H1 (cell line): Measurements from ENCODE around the gene UNC13C. TPM values are rescaled to one million over a fixed set of nuclear protein-coding genes. Genes with fewer than 3 reads are reported as not detected.

Experiments used
- EP300 ChIP-seq, 2 experiments: IDR thresholded peaks; 1 replicate in 1 of 2; 2 replicates in 1 of 2; pipeline ENCODE4 v1.6.1; 2011 to 2012; ENCODE audit warnings: low read depth in 2 of 2, low read length in 2 of 2, mild to moderate bottlenecking in 2 of 2, borderline replicate concordance in 1 of 2, inconsistent platforms in 1 of 2, moderate library complexity in 1 of 2
- NRF1 ChIP-seq: IDR thresholded peaks from 2 replicates; pipeline ENCODE4 v1.6.1; 2011; ENCODE audit warnings: mild to moderate bottlenecking, low read depth, low read length, improper control_type of control experiment
- polyA plus RNA-seq, 7 experiments: library from polyadenylated mRNA; depleted of rRNA in 3 of 7; stranded (reverse) in 5 of 7; unstranded in 2 of 7; fragments of >200 nt in 5 of 7; fragments of 200-250 nt in 2 of 7; gene quantifications; 1 replicate in 5 of 7; 2 replicates in 1 of 7; 4 replicates in 1 of 7; pipeline versions ENCODE4 v1.2.1 to v1.2.3, GENCODE V29; 2011 to 2013; ENCODE audit warnings: missing spikeins in 2 of 7, mixed read lengths in 2 of 7
- total RNA-seq: library from RNA; stranded (reverse); fragmentation: NEBNext Ultra II Directional; extraction: Animal tissue kit (Norgen Biotek cat#: 25700); gene quantifications from 2 replicates; pipeline ENCODE4 v1.2.1, GENCODE V29; 2021
- TF ChIP-seq, protein P1 (sequence below): fragments of 300-600 bp; sonication (generic); IDR thresholded peaks from 2 replicates; pipeline ENCODE4 v1.7.1; 2012; ENCODE audit warnings: low read length, moderate library complexity, mild to moderate bottlenecking, inconsistent platforms; ENCODE audit not compliant: insufficient replicate concordance
- TF ChIP-seq, protein P2 (sequence below), 3 experiments: IDR thresholded peaks; 1 replicate in 2 of 3; 2 replicates in 1 of 3; pipeline versions ENCODE4 v1.5.1 to v1.6.1; 2011; ENCODE audit warnings: low read length in 3 of 3, mild to moderate bottlenecking in 3 of 3, inconsistent platforms in 2 of 3, low read depth in 1 of 3, moderate library complexity in 1 of 3; ENCODE audit not compliant: insufficient read depth in 1 of 3; ENCODE audit errors: control extremely low read depth in 1 of 3
- TF ChIP-seq, protein P3 (sequence below): IDR thresholded peaks from 2 replicates; pipeline ENCODE4 v1.6.1; 2011; ENCODE audit warnings: low read length, improper control_type of control experiment

UNC13C gene
- total and polyA plus RNA-seq, 2 of the 8 experiments (the other 6 are each of a cell fraction or from before 2014, with no cell fraction given), result 0.02 to 0.13 TPM

DNA sequence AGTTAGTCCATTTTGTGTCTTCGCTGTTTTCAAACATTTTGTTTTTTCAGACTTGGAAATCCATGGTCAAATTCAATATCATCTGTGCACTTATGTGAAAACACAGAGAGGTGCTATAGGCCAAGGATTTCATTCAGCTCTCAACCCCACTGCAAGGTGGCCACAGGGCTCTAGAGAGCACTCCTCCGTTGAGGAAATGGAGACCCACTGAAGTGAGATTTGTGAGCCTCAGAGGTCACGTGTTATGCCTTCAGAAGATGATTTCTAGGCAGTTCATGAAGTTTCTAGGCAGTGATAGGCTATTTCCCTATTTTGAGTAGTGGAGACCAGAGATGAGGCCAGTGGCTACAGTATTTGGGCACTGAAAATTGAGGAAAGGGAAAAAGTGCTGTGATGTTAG lies 88.2 kb downstream of the UNC13C start (continued):
- TF ChIP-seq, protein P1, sequence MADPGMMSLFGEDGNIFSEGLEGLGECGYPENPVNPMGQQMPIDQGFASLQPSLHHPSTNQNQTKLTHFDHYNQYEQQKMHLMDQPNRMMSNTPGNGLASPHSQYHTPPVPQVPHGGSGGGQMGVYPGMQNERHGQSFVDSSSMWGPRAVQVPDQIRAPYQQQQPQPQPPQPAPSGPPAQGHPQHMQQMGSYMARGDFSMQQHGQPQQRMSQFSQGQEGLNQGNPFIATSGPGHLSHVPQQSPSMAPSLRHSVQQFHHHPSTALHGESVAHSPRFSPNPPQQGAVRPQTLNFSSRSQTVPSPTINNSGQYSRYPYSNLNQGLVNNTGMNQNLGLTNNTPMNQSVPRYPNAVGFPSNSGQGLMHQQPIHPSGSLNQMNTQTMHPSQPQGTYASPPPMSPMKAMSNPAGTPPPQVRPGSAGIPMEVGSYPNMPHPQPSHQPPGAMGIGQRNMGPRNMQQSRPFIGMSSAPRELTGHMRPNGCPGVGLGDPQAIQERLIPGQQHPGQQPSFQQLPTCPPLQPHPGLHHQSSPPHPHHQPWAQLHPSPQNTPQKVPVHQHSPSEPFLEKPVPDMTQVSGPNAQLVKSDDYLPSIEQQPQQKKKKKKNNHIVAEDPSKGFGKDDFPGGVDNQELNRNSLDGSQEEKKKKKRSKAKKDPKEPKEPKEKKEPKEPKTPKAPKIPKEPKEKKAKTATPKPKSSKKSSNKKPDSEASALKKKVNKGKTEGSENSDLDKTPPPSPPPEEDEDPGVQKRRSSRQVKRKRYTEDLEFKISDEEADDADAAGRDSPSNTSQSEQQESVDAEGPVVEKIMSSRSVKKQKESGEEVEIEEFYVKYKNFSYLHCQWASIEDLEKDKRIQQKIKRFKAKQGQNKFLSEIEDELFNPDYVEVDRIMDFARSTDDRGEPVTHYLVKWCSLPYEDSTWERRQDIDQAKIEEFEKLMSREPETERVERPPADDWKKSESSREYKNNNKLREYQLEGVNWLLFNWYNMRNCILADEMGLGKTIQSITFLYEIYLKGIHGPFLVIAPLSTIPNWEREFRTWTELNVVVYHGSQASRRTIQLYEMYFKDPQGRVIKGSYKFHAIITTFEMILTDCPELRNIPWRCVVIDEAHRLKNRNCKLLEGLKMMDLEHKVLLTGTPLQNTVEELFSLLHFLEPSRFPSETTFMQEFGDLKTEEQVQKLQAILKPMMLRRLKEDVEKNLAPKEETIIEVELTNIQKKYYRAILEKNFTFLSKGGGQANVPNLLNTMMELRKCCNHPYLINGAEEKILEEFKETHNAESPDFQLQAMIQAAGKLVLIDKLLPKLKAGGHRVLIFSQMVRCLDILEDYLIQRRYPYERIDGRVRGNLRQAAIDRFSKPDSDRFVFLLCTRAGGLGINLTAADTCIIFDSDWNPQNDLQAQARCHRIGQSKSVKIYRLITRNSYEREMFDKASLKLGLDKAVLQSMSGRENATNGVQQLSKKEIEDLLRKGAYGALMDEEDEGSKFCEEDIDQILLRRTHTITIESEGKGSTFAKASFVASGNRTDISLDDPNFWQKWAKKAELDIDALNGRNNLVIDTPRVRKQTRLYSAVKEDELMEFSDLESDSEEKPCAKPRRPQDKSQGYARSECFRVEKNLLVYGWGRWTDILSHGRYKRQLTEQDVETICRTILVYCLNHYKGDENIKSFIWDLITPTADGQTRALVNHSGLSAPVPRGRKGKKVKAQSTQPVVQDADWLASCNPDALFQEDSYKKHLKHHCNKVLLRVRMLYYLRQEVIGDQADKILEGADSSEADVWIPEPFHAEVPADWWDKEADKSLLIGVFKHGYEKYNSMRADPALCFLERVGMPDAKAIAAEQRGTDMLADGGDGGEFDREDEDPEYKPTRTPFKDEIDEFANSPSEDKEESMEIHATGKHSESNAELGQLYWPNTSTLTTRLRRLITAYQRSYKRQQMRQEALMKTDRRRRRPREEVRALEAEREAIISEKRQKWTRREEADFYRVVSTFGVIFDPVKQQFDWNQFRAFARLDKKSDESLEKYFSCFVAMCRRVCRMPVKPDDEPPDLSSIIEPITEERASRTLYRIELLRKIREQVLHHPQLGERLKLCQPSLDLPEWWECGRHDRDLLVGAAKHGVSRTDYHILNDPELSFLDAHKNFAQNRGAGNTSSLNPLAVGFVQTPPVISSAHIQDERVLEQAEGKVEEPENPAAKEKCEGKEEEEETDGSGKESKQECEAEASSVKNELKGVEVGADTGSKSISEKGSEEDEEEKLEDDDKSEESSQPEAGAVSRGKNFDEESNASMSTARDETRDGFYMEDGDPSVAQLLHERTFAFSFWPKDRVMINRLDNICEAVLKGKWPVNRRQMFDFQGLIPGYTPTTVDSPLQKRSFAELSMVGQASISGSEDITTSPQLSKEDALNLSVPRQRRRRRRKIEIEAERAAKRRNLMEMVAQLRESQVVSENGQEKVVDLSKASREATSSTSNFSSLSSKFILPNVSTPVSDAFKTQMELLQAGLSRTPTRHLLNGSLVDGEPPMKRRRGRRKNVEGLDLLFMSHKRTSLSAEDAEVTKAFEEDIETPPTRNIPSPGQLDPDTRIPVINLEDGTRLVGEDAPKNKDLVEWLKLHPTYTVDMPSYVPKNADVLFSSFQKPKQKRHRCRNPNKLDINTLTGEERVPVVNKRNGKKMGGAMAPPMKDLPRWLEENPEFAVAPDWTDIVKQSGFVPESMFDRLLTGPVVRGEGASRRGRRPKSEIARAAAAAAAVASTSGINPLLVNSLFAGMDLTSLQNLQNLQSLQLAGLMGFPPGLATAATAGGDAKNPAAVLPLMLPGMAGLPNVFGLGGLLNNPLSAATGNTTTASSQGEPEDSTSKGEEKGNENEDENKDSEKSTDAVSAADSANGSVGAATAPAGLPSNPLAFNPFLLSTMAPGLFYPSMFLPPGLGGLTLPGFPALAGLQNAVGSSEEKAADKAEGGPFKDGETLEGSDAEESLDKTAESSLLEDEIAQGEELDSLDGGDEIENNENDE, result no peak
- TF ChIP-seq, protein P2, sequence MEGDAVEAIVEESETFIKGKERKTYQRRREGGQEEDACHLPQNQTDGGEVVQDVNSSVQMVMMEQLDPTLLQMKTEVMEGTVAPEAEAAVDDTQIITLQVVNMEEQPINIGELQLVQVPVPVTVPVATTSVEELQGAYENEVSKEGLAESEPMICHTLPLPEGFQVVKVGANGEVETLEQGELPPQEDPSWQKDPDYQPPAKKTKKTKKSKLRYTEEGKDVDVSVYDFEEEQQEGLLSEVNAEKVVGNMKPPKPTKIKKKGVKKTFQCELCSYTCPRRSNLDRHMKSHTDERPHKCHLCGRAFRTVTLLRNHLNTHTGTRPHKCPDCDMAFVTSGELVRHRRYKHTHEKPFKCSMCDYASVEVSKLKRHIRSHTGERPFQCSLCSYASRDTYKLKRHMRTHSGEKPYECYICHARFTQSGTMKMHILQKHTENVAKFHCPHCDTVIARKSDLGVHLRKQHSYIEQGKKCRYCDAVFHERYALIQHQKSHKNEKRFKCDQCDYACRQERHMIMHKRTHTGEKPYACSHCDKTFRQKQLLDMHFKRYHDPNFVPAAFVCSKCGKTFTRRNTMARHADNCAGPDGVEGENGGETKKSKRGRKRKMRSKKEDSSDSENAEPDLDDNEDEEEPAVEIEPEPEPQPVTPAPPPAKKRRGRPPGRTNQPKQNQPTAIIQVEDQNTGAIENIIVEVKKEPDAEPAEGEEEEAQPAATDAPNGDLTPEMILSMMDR (IDR thresholded peaks at IDR 0.05; ENCODE audit: control extremely low read depth in 1 of 3, insufficient read depth in 1 of 3, low read depth in 1 of 3, low read length in 3 of 3), result no peak
- TF ChIP-seq, protein P3, sequence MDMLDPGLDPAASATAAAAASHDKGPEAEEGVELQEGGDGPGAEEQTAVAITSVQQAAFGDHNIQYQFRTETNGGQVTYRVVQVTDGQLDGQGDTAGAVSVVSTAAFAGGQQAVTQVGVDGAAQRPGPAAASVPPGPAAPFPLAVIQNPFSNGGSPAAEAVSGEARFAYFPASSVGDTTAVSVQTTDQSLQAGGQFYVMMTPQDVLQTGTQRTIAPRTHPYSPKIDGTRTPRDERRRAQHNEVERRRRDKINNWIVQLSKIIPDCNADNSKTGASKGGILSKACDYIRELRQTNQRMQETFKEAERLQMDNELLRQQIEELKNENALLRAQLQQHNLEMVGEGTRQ, result no peak
- no peak for TF ChIP-seq EP300 (IDR thresholded peaks at IDR 0.05; ENCODE audit: borderline replicate concordance in 1 of 2, low read depth in 2 of 2, low read length in 2 of 2)
- no peak for TF ChIP-seq NRF1
